ENCODE results near the gene NBAS.
"Not testable (repeated sequence)": the region's sequence is repeated elsewhere in the genome, so short reads cannot be mapped to it uniquely, and the experiment has no call there.

The NBAS gene

DNA sequence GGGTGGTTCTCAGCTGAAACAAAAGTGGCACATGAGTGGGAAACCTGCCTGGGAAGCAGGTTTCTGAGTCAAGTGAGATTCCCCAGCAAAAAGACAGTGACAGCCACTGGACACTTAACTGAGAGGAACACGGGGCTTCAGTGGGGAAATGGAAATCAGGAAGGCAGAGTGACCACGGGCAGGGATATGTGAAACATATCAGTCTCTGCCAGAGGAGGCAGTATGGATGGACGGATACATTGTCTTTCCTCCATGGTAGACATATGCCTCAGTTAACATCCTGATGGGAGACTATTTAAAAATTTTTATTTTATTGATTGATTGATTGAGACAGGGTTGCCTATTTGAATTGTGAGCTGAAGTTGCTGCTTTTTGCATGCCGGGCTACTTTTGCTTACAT is 292.1 kb downstream of the NBAS start:
- Histone ChIP-seq H3K27me3 (ENCODE audit: insufficient read depth, low read length) (no peaks in the 10 kb centered on the region), H3K79me2 (ENCODE audit: control insufficient read depth, insufficient read depth, low read length, unreplicated experiment) (no peaks in the 10 kb centered on the region), H3K4me1 (ENCODE audit: control insufficient read depth, insufficient read depth, low read length, unreplicated experiment) (no peaks in the 10 kb centered on the region), H2AFZ (ENCODE audit: low read length, unreplicated experiment) (no peak overlapping the region), H3K36me3 (ENCODE audit: insufficient read depth, low read length) (0 out of 2 replicates have a peak, but pooled peaks cover 2% of the 10 kb centered on the region), H3K27ac (ENCODE audit: low read depth, low read length) (no peak overlapping the region), H3K4me3 (ENCODE audit: low read depth, low read length) (no peak overlapping the region)

DNA sequence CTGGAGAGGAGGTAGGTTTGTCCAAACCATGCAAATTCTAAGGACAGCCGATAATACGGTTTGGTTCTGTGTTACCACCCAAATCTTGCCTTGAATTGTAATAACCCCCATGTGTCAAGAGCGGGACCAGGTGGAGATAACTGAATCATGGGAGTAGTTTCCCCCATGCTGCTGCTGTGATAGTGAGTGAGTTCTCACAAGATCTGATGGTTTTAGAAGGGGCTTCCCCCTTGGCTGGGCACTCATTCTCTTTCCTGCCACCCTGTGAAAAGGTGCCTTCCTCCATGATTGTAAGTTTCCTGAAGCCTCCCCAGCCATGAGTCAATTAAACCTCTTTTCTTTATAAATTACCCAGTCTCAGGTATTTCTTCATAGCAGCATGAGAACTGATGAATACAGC is 295.2 kb downstream of the NBAS start:
- Histone ChIP-seq H3K79me2 (ENCODE audit: control insufficient read depth, insufficient read depth, low read length, unreplicated experiment) (no peaks in the 10 kb centered on the region), H3K27ac (ENCODE audit: low read depth, low read length) (no peak overlapping the region), H3K27me3 (ENCODE audit: insufficient read depth, low read length) (no peaks in the 10 kb centered on the region), H3K36me3 (ENCODE audit: insufficient read depth, low read length) (no peaks in the 10 kb centered on the region), H2AFZ (ENCODE audit: low read length, unreplicated experiment) (no peak overlapping the region), H3K4me1 (ENCODE audit: control insufficient read depth, insufficient read depth, low read length, unreplicated experiment) (no peaks in the 10 kb centered on the region), H3K4me3 (ENCODE audit: low read depth, low read length) (no peak overlapping the region)

DNA sequence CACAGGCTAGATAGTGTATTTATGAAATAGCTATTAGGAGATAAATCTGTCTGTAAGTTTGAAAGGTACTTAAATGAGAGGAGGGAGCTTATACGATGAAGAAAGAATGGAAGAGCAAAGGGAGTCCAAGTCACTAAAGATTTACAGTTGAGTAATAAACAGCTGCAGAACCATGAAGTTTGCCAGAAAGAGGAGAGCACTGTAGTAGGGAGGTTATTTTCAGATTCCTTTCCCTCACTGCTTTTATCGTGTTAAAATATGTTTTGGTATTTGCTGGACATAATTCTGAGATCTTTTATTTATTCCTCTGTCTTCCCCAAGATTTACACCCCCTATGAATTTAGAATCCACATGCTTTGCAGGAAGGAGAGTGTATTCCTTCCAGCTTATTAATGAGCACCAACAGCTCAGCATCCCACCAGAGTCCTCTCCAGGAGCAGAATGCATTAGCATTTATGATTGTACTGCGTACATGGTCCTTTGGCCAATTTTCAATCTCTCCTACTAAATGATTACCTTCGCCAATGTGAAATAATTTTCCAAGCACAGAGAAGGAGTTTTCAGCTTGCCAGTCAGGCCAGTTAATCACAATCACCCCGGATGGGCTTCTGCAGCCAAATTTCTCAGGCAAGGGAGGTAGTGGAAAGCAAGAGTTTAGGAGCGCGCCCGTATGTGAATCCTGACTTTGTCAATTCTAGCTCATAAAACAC is 297.0 kb downstream of the NBAS start:
- H3K4me1 ChIP-seq (ENCODE audit: control insufficient read depth, insufficient read depth, low read length, unreplicated experiment): no peaks in the 10 kb centered on the region

DNA sequence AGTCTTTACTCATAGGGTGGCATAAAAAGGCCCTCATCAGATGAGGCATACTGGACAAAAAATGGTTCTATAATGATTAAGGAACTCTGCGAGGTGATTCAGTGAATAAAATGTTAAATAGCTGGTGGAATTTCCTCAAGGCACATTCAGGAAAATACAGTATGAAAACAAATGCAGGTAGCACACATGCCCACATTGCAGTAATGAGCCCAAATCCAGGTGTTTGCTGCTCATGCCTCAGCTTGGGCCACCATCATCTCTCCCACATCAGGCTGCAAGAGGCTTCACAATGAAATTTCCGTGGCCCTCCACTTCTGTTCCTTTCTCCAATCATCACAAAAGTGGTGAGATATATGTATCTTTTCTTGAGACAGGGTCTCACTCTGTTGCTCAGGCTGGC is 298.3 kb downstream of the NBAS start:
- no peaks in the 10 kb centered on the region for H3K4me1 ChIP-seq (ENCODE audit: control insufficient read depth, insufficient read depth, low read length, unreplicated experiment)
- H3K27ac ChIP-seq (ENCODE audit: low read depth, low read length): no peak overlapping the region
- H3K36me3 ChIP-seq (ENCODE audit: insufficient read depth, low read length): peaks cover 3% of the 10 kb centered on the region; the same call in 1 of the 2 replicates
- H2AFZ ChIP-seq (ENCODE audit: low read length, unreplicated experiment): no peak overlapping the region
- no peaks in the 10 kb centered on the region for H3K79me2 ChIP-seq (ENCODE audit: control insufficient read depth, insufficient read depth, low read length, unreplicated experiment)
- no peak overlapping the region for H3K4me3 ChIP-seq (ENCODE audit: low read depth, low read length)
- no peaks in the 10 kb centered on the region for H3K27me3 ChIP-seq (ENCODE audit: insufficient read depth, low read length)

More for the DNA sequence above, 297.0 kb downstream of the NBAS start:
- H3K27me3 ChIP-seq (ENCODE audit: insufficient read depth, low read length): no peaks in the 10 kb centered on the region
- H3K79me2 ChIP-seq (ENCODE audit: control insufficient read depth, insufficient read depth, low read length, unreplicated experiment): no peaks in the 10 kb centered on the region
- H2AFZ ChIP-seq (ENCODE audit: low read length, unreplicated experiment): no peak overlapping the region
- H3K27ac ChIP-seq (ENCODE audit: low read depth, low read length): no peak overlapping the region
- H3K4me3 ChIP-seq (ENCODE audit: low read depth, low read length): no peak overlapping the region
- H3K36me3 ChIP-seq (ENCODE audit: insufficient read depth, low read length): peaks cover 3% of the 10 kb centered on the region; the same call in 1 of the 2 replicates

DNA sequence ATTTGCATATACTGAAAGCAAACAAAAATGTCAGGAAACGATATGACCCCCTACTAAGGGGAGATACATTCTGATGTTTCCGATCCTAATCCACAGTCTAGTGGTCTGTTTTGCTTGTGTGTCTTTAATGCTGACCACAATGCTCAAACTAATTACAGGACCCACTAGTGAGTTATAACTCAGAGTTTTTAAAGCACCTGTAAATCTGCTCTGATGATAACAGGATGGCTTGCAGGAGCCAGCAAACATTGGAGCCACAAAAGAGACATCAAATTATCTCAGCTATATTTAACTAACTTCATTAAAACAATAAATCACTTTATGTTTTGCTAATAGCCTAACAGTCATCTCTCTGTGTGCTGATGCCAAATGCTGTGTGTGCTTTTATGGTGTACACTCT is 300.3 kb downstream of the NBAS start:
- no peaks in the 10 kb centered on the region for H3K4me1 ChIP-seq (ENCODE audit: control insufficient read depth, insufficient read depth, low read length, unreplicated experiment)
- H3K27me3 ChIP-seq (ENCODE audit: insufficient read depth, low read length): no peaks in the 10 kb centered on the region
- H3K79me2 ChIP-seq (ENCODE audit: control insufficient read depth, insufficient read depth, low read length, unreplicated experiment): no peaks in the 10 kb centered on the region
- no peak overlapping the region for H2AFZ ChIP-seq (ENCODE audit: low read length, unreplicated experiment)
- no peak overlapping the region for H3K27ac ChIP-seq (ENCODE audit: low read depth, low read length)
- peaks cover 3% of the 10 kb centered on the region; the same call in 1 of the 2 replicates for H3K36me3 ChIP-seq (ENCODE audit: insufficient read depth, low read length)
- no peak overlapping the region for H3K4me3 ChIP-seq (ENCODE audit: low read depth, low read length)

DNA sequence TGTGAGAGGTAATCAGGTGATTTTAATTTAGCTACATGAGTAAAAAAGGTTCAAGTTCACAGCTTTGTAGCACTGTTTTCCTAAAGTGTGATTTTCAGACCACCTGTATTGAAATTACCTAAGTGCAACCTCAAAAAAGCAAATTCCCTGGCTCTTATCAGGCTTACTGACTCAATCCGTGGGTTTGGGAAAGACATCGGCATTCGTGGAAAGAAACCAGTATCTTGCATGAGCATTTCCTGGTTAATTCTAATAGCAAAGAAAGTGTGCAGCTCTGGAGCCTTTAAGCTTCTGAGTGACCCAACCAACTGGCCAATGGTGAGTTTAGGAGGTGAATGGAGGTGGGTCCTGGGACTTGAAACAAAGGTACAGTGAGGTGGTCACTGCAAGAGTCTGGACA is 300.9 kb downstream of the NBAS start:
- Histone ChIP-seq H2AFZ (ENCODE audit: low read length, unreplicated experiment) (no peak overlapping the region), H3K4me3 (ENCODE audit: low read depth, low read length) (no peak overlapping the region), H3K79me2 (ENCODE audit: control insufficient read depth, insufficient read depth, low read length, unreplicated experiment) (no peaks in the 10 kb centered on the region), H3K27ac (ENCODE audit: low read depth, low read length) (no peak overlapping the region), H3K27me3 (ENCODE audit: insufficient read depth, low read length) (no peaks in the 10 kb centered on the region), H3K4me1 (ENCODE audit: control insufficient read depth, insufficient read depth, low read length, unreplicated experiment) (no peaks in the 10 kb centered on the region), H3K36me3 (ENCODE audit: insufficient read depth, low read length) (peaks cover 3% of the 10 kb centered on the region; the same call in 1 of the 2 replicates)

DNA sequence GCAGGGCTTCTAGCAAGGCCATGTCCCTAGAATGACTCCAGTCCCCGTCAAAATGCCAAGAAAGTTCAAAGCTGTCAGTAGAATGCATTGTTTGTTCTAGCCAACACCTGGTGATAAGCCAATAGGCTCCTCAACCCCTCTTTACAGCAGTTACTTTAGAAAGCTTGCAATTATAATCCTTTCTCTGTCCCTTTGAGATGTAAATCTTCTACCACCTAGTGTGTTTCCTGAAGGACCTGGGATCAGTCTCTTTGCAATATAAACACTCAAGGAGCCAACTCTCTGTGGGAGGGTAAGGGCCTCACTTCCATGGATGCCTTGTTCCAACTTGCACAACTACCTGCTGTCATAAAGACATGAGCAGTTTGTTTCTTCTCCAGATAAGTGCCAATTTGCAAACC is 301.8 kb downstream of the NBAS start:
- Histone ChIP-seq H3K27ac (ENCODE audit: low read depth, low read length) (no peak overlapping the region), H3K4me1 (ENCODE audit: control insufficient read depth, insufficient read depth, low read length, unreplicated experiment) (no peaks in the 10 kb centered on the region), H3K4me3 (ENCODE audit: low read depth, low read length) (no peak overlapping the region), H3K36me3 (ENCODE audit: insufficient read depth, low read length) (peaks cover 3% of the 10 kb centered on the region; the same call in 1 of the 2 replicates), H2AFZ (ENCODE audit: low read length, unreplicated experiment) (no peak overlapping the region), H3K27me3 (ENCODE audit: insufficient read depth, low read length) (no peaks in the 10 kb centered on the region), H3K79me2 (ENCODE audit: control insufficient read depth, insufficient read depth, low read length, unreplicated experiment) (no peaks in the 10 kb centered on the region)

DNA sequence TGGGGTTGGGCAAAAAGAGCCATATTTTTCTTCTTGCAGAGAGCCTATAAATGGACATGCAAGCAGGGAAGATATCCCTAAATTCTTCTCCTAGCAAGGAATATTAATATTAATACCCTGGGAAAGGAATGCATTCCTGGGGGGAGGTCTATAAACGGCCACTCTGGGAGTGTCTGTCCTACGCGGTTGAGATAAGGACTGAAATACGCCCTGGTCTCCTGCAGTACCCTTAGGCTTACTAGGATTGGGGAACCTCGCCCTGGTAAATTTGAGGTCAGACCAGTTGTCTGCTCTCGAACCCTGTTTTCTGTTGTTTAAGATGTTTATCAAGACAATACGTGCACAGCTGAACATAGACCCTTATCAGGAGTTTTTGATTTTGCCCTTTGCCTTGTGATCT is 302.7 kb downstream of the NBAS start:
- H3K27me3 ChIP-seq (ENCODE audit: insufficient read depth, low read length); H3K79me2 ChIP-seq (ENCODE audit: control insufficient read depth, insufficient read depth, low read length, unreplicated experiment); H3K36me3 ChIP-seq (ENCODE audit: insufficient read depth, low read length); H2AFZ ChIP-seq (ENCODE audit: low read length, unreplicated experiment); H3K27ac ChIP-seq (ENCODE audit: low read depth, low read length); H3K4me3 ChIP-seq (ENCODE audit: low read depth, low read length); H3K4me1 ChIP-seq (ENCODE audit: control insufficient read depth, insufficient read depth, low read length, unreplicated experiment): not testable (repeated sequence)

DNA sequence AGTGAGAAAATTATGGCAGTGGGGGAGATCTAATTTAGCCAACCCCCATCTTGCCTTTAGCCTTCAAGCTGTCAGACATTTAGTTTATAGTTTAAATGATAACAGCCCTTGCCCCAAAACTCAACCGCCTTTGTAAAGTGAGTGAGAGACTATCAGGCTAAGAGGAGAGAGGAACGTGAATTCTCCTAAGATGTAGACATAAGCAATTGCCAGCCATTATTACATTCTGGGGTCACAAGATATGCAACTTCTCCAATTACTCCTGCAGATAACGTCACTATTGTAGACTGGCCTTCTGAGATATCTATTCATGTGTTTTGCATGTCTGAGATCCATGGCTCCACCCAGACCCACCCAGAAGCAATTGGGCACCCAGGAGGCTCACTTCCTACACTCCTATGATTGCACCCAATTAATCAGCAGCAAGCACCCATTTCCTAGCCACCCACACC is 307.3 kb downstream of the NBAS start:
- H3K4me3 ChIP-seq (ENCODE audit: low read depth, low read length): no peak overlapping the region
- H3K36me3 ChIP-seq (ENCODE audit: insufficient read depth, low read length): peaks cover 4% of the 10 kb centered on the region
- no peaks in the 10 kb centered on the region for H3K4me1 ChIP-seq (ENCODE audit: control insufficient read depth, insufficient read depth, low read length, unreplicated experiment)
- H3K27ac ChIP-seq (ENCODE audit: low read depth, low read length): no peak overlapping the region
- H2AFZ ChIP-seq (ENCODE audit: low read length, unreplicated experiment): no peak overlapping the region
- no peaks in the 10 kb centered on the region for H3K27me3 ChIP-seq (ENCODE audit: insufficient read depth, low read length)
- no peaks in the 10 kb centered on the region for H3K79me2 ChIP-seq (ENCODE audit: control insufficient read depth, insufficient read depth, low read length, unreplicated experiment)

DNA sequence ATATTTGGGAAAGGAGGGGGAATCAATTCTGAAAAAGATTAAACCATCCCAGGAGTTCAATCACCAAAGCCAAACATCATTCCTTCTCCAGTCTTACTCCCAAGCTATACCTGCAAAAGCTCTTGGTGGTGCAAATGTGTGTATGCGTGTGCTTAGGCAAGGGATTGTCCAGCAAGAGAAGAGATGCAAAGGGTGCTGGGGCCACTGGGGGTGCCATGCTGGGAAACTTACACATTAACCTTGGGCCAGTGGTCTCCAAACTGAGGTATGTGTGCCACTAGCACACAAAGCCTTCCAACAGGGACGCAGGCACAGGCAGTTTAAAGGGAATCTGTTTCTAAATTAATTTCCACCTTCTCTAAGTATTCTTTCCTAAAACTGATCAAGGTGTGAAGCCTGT is 307.9 kb downstream of the NBAS start:
- Histone ChIP-seq H3K27ac (ENCODE audit: low read depth, low read length) (no peak overlapping the region), H3K4me1 (ENCODE audit: control insufficient read depth, insufficient read depth, low read length, unreplicated experiment) (no peaks in the 10 kb centered on the region), H3K79me2 (ENCODE audit: control insufficient read depth, insufficient read depth, low read length, unreplicated experiment) (no peaks in the 10 kb centered on the region), H3K36me3 (ENCODE audit: insufficient read depth, low read length) (peaks cover 4% of the 10 kb centered on the region), H2AFZ (ENCODE audit: low read length, unreplicated experiment) (no peak overlapping the region), H3K4me3 (ENCODE audit: low read depth, low read length) (no peak overlapping the region), H3K27me3 (ENCODE audit: insufficient read depth, low read length) (no peaks in the 10 kb centered on the region)

DNA sequence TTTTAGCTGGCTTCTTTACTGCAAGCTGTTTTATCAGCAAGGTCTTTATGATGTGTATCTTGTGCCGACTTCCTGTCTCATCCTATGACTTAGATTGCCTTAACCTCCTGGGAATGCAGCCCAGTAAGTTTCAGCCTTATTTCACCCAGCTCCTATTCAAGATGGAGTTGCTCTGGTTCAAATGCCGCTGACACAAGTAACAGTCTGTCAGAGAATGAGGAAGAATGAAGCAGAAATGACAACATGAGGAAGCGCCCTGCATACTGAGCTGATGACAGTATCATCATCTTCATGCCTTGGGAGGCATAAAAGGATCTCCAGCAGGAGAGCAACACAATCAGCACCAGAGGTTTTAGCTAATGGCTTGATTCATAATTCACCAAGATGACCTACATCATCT is 309.4 kb downstream of the NBAS start:
- H3K79me2 ChIP-seq (ENCODE audit: control insufficient read depth, insufficient read depth, low read length, unreplicated experiment): no peaks in the 10 kb centered on the region

More for the DNA sequence above, 309.4 kb downstream of the NBAS start:
- Histone ChIP-seq H2AFZ (ENCODE audit: low read length, unreplicated experiment) (no peak overlapping the region), H3K4me1 (ENCODE audit: control insufficient read depth, insufficient read depth, low read length, unreplicated experiment) (no peaks in the 10 kb centered on the region), H3K4me3 (ENCODE audit: low read depth, low read length) (no peak overlapping the region), H3K36me3 (ENCODE audit: insufficient read depth, low read length) (peaks cover 4% of the 10 kb centered on the region), H3K27me3 (ENCODE audit: insufficient read depth, low read length) (no peaks in the 10 kb centered on the region), H3K27ac (ENCODE audit: low read depth, low read length) (no peak overlapping the region)

Measured in ACC112 (cell line).